HEK293 (cell line): ENCODE results near the gene PRTG.

Source experiments
- CTCF ChIA-PET: fragments of 350-600 bp; formaldehyde crosslinking; extraction: SDS; loops from one replicate; lab custom pipeline; 2021; ENCODE audit warnings: antibody characterized with exemption; lab: Yijun Ruan, JAX
- POLR2A ChIA-PET: fragments of 300-600 bp; formaldehyde crosslinking; extraction: SDS; loops from one replicate; lab custom pipeline; 2020; ENCODE audit warnings: antibody characterized with exemption, inconsistent platforms; lab: Yijun Ruan, JAX
- H3K27ac ChIP-seq: fragments of 200-500 bp; sonication (Bioruptor generic); 2 replicates; pipeline ENCODE4 v1.5.1; 2014; ENCODE audit warnings: low read depth, low read length, control low read depth, inconsistent platforms; ENCODE audit errors: extremely low read depth
- H3K36me3 ChIP-seq, 2 experiments: fragments of 200-500 bp in 1 of 2; sonication (Bioruptor generic) in 1 of 2; 1 replicate in 1 of 2; 2 replicates in 1 of 2; pipeline ENCODE4 v1.5.1; 2014 to 2017; ENCODE audit warnings: inconsistent platforms in 2 of 2, low read length in 2 of 2; ENCODE audit not compliant: control insufficient read depth in 2 of 2, insufficient read depth in 1 of 2
- H3K4me1 ChIP-seq: fragments of 200-500 bp; sonication (Bioruptor generic); 2 replicates; pipeline ENCODE4 v1.5.1; 2014; ENCODE audit warnings: mild to moderate bottlenecking, low read length, inconsistent platforms; ENCODE audit not compliant: control insufficient read depth, insufficient read depth
- H3K4me3 ChIP-seq: 2 replicates; pipeline ENCODE4 v1.5.1; 2011; ENCODE audit warnings: low read depth, mild to moderate bottlenecking, control low read depth, low read length, moderate library complexity
- H3K9me3 ChIP-seq: fragments of 200-500 bp; sonication (Bioruptor generic); 2 replicates; pipeline ENCODE4 v1.5.1; 2014; ENCODE audit warnings: low read depth, low read length, inconsistent platforms; ENCODE audit not compliant: control insufficient read depth, insufficient read depth
- ATF2 ChIP-seq: fragments of 450-650 bp; formaldehyde crosslinking; IDR thresholded peaks from 2 replicates; pipeline ENCODE4 v1.5.1; 2016; ENCODE audit warnings: missing biosample characterization, missing genetic modification characterization, low read depth
- BCL11A ChIP-seq: fragments of 450-650 bp; formaldehyde crosslinking; IDR thresholded peaks from 2 replicates; pipeline ENCODE4 v1.5.1; 2016; ENCODE audit warnings: low read depth, missing biosample characterization, missing genetic modification characterization
- INSM2 ChIP-seq: fragments of 450-650 bp; formaldehyde crosslinking; IDR thresholded peaks from 2 replicates; pipeline ENCODE4 v1.5.1; 2016; ENCODE audit warnings: missing biosample characterization, missing genetic modification characterization
- KLF16 ChIP-seq: fragments of 450-650 bp; formaldehyde crosslinking; IDR thresholded peaks from 2 replicates; pipeline ENCODE4 v1.5.1; 2017; ENCODE audit warnings: missing biosample characterization, missing genetic modification characterization
- KLF17 ChIP-seq: fragments of 450-650 bp; formaldehyde crosslinking; IDR thresholded peaks from 2 replicates; pipeline ENCODE4 v1.5.1; 2016; ENCODE audit warnings: missing biosample characterization, missing genetic modification characterization
- KLF7 ChIP-seq: fragments of 450-650 bp; formaldehyde crosslinking; IDR thresholded peaks from 2 replicates; pipeline ENCODE4 v1.5.1; 2016; ENCODE audit warnings: missing biosample characterization, missing genetic modification characterization, borderline replicate concordance
- KLF9 ChIP-seq: fragments of 450-650 bp; formaldehyde crosslinking; IDR thresholded peaks from 2 replicates; pipeline ENCODE4 v1.5.1; 2016; ENCODE audit warnings: missing biosample characterization, missing genetic modification characterization, low read depth
- MEIS1 ChIP-seq: sonication (generic); formaldehyde crosslinking; IDR thresholded peaks from 2 replicates; pipeline ENCODE4 v1.8.1; 2022; ENCODE audit warnings: missing genetic modification reagents, mild to moderate bottlenecking, borderline replicate concordance
- ZBTB48 ChIP-seq: fragments of 450-650 bp; formaldehyde crosslinking; IDR thresholded peaks from 2 replicates; pipeline ENCODE4 v1.5.1; 2016; ENCODE audit warnings: missing biosample characterization, missing genetic modification characterization
- ZBTB49 ChIP-seq: fragments of 450-650 bp; formaldehyde crosslinking; IDR thresholded peaks from 2 replicates; pipeline ENCODE4 v1.5.1; 2016; ENCODE audit warnings: missing biosample characterization, missing genetic modification characterization, low read depth
- ZFP37 ChIP-seq: fragments of 450-650 bp; formaldehyde crosslinking; IDR thresholded peaks from 2 replicates; pipeline ENCODE4 v1.5.1; 2016; ENCODE audit warnings: missing biosample characterization, missing genetic modification characterization
- ZNF214 ChIP-seq: fragments of 450-650 bp; formaldehyde crosslinking; IDR thresholded peaks from 2 replicates; pipeline ENCODE4 v1.5.1; 2017; ENCODE audit warnings: missing biosample characterization, mild to moderate bottlenecking, missing genetic modification characterization, borderline replicate concordance
- ZNF266 ChIP-seq: fragments of 450-650 bp; formaldehyde crosslinking; IDR thresholded peaks from 2 replicates; pipeline ENCODE4 v1.5.1; 2016; ENCODE audit warnings: missing biosample characterization, missing genetic modification characterization, low read depth
- ZNF280C ChIP-seq: fragments of 450-650 bp; formaldehyde crosslinking; IDR thresholded peaks from 2 replicates; pipeline ENCODE4 v1.5.1; 2016; ENCODE audit warnings: missing biosample characterization, missing genetic modification characterization
- ZNF280D ChIP-seq: fragments of 450-650 bp; formaldehyde crosslinking; IDR thresholded peaks from 2 replicates; pipeline ENCODE4 v1.5.1; 2016; ENCODE audit warnings: missing biosample characterization, missing genetic modification characterization
- ZNF416 ChIP-seq: fragments of 450-650 bp; formaldehyde crosslinking; IDR thresholded peaks from 2 replicates; pipeline ENCODE4 v1.5.1; 2016; ENCODE audit warnings: missing biosample characterization, missing genetic modification characterization
- ZXDB ChIP-seq: fragments of 450-650 bp; formaldehyde crosslinking; IDR thresholded peaks from 2 replicates; pipeline ENCODE4 v1.5.1; 2016; ENCODE audit warnings: missing biosample characterization, missing genetic modification characterization
- TF ChIP-seq, protein P1 (sequence below): fragments of 450-650 bp; formaldehyde crosslinking; IDR thresholded peaks from 2 replicates; pipeline ENCODE4 v1.5.1; 2017; ENCODE audit warnings: missing biosample characterization, missing genetic modification characterization

Gene PRTG

GRCh38 chr15:55652909-55653495, 90.0 kb downstream of the PRTG start (continued):
- TF ChIP-seq INSM2 (tag by site-specific recombination) (no peak), ZNF280D (no peak), ZXDB (tag by site-specific recombination) (no peak), KLF9 (tag by site-specific recombination) (no peak)

DNA sequence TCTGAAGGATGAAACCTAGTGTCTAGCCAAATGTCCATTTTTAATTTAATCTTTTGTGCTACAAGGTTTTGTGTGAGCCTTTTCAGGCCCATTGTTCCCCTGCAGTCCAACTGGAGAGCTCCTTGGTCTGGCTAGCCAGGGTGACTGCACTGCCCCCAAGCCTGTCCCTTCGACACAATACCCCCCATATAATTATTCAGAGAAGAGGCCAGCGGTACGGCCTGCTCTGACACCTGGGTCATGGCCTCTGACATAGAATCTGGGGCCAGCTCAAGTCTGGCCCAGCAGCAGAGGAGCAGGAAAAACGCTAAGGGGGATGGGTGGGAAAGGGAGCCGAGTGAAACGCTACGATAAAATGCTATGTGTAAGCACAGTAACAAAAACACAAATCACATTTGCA, 90.6 kb downstream of the PRTG start:
- H3K9me3 ChIP-seq = no peaks in the 10 kb centered on the region
- TF ChIP-seq ZNF266 (tag by site-specific recombination) = no peak
- TF ChIP-seq, protein P1, sequence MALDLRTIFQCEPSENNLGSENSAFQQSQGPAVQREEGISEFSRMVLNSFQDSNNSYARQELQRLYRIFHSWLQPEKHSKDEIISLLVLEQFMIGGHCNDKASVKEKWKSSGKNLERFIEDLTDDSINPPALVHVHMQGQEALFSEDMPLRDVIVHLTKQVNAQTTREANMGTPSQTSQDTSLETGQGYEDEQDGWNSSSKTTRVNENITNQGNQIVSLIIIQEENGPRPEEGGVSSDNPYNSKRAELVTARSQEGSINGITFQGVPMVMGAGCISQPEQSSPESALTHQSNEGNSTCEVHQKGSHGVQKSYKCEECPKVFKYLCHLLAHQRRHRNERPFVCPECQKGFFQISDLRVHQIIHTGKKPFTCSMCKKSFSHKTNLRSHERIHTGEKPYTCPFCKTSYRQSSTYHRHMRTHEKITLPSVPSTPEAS (tag by site-specific recombination) = no peak
- peaks cover 8% of the 10 kb centered on the region for H3K4me1 ChIP-seq
- POLR2A ChIA-PET = no interaction called here
- CTCF ChIA-PET = interaction anchor here (0.7 to 1.0 kb wide), 2 partner anchors 121 to 147 kb away, joined by 3 read pairs; no protein-coding TSS in a partner anchor
- H3K27ac ChIP-seq = no peak overlapping the region
- H3K4me3 ChIP-seq = no peak overlapping the region
- no peaks in the 10 kb centered on the region; a peak in 1 of 3 replicates for H3K36me3 ChIP-seq

DNA sequence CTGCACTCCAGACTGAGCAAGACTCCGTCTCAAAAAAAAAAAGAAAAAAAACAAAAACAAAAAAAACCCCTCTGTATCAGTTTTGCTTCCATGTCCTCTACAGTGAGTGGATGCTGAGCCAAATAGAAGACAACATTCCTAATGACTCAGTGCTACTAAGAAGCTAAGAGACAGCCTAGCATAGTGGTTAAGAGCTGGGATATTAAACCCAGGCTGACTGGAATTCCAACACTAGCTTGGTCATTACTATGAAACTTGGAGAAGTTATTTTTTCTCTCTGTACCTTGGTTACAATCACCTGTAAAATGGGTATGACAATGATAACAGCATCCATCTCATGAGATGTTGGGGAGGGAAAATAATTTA, 93.9 kb downstream of the PRTG start:
- Histone ChIP-seq H3K36me3 (no peaks in the 10 kb centered on the region; a peak in 1 of 3 replicates), H3K9me3 (no peaks in the 10 kb centered on the region), H3K4me1 (no peaks in the 10 kb centered on the region; the same call in 1 of the 2 replicates), H3K27ac (no peak overlapping the region), H3K4me3 (no peak overlapping the region)
- POLR2A ChIA-PET = interaction anchor here (0.7 kb wide), 1 partner anchor 114 kb away, joined by 3 read pairs; no protein-coding TSS in a partner anchor
- CTCF ChIA-PET = interaction anchor here (0.6 to 4.2 kb wide), 14 partner anchors 8 to 1837 kb away, joined by 3 to 38 read pairs (median 3); no protein-coding TSS in a partner anchor
- TF ChIP-seq MEIS1 (no peak), BCL11A (tag by site-specific recombination) (no peak), ZBTB49 (tag by site-specific recombination) (no peak), ATF2 (tag by site-specific recombination) (no peak), ZNF280C (tag by site-specific recombination) (no peak), KLF16 (tag by site-specific recombination) (no peak), KLF17 (tag by site-specific recombination) (no peak), KLF7 (no peak), ZNF416 (no peak), ZFP37 (no peak), ZNF214 (tag by site-specific recombination) (no peak), ZBTB48 (tag by site-specific recombination) (no peak)
